ENCODE measurements around the gene SLC9A7.

DNA sequence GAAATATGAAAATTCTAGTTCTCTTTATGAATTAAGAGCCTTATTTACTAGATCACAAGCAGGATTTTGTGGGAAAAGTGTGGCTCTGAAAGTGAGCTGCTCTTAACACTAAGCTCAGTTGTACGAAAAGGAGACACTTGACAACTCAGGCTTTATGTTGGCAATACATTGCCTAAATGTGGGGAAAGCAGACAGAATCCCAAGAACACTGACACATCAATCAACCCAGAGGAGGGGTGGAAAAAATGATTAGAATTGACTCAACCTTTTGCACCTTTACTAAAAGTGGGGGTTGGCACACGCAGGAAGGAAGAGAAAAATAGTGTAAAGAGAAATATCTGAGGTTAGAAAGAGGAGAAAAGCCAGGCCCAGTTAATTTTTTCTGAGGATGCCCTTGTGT, 123.7 kb downstream of the SLC9A7 start:
- TF ChIP-seq, protein P1, sequence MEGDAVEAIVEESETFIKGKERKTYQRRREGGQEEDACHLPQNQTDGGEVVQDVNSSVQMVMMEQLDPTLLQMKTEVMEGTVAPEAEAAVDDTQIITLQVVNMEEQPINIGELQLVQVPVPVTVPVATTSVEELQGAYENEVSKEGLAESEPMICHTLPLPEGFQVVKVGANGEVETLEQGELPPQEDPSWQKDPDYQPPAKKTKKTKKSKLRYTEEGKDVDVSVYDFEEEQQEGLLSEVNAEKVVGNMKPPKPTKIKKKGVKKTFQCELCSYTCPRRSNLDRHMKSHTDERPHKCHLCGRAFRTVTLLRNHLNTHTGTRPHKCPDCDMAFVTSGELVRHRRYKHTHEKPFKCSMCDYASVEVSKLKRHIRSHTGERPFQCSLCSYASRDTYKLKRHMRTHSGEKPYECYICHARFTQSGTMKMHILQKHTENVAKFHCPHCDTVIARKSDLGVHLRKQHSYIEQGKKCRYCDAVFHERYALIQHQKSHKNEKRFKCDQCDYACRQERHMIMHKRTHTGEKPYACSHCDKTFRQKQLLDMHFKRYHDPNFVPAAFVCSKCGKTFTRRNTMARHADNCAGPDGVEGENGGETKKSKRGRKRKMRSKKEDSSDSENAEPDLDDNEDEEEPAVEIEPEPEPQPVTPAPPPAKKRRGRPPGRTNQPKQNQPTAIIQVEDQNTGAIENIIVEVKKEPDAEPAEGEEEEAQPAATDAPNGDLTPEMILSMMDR (conservative IDR thresholded peaks at IDR 0.05): no peak
- TF ChIP-seq EZH2 (IDR thresholded peaks at IDR 0.05; ENCODE audit: low read depth): no peak
